Lower leg skin (tissue), 3 donors: ENCODE results near the gene TCHH.

ENCODE experiments used
- CTCF ChIP-seq, 3 donors: fragments of 450-650 bp; IDR thresholded peaks; one replicate each; pipeline ENCODE4 v1.5.1; 2016; ENCODE audit warnings: antibody characterized with exemption in 3 of 3, mild to moderate bottlenecking in 3 of 3, moderate library complexity in 2 of 3
- POLR2A ChIP-seq, 2 donors: fragments of 450-650 bp; IDR thresholded peaks; one replicate each; pipeline ENCODE4 v1.6.1; 2016 to 2017; ENCODE audit warnings: antibody characterized with exemption in 2 of 2, mild to moderate bottlenecking in 1 of 2, moderate library complexity in 1 of 2

GRCh38 chr1:152109231-152109997, 5.8 kb downstream of the TCHH start:
- TF ChIP-seq CTCF (IDR thresholded peaks at IDR 0.05) (no peak), POLR2A (IDR thresholded peaks at IDR 0.05) (no peak)
